ENCODE data around the gene ALDH5A1.
A peak's percentile ranks its signal among the peaks of the same experiment; 100 is the strongest.

ALDH5A1 gene

DNA sequence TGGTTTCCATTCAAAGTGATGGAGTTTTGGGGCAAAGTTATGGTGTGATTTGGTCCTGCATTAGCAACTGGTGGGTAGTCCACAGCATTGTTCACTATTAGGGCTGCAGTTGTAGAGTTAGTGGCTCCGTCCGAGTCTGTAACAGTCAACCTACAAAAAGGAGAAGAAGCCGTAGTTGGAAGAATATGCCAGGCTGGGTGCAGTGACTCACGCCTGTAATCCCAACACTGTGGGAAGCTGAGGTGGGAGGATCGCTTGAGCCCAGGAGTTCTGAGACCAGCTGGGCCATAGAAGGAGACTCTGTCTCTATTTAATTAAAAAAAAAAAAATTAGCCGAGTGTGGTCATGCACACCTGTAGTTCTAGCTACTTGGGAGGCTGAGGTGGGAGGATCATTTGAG lies 81.7 kb downstream of the ALDH5A1 start:
- no peak for DNase-seq

DNA sequence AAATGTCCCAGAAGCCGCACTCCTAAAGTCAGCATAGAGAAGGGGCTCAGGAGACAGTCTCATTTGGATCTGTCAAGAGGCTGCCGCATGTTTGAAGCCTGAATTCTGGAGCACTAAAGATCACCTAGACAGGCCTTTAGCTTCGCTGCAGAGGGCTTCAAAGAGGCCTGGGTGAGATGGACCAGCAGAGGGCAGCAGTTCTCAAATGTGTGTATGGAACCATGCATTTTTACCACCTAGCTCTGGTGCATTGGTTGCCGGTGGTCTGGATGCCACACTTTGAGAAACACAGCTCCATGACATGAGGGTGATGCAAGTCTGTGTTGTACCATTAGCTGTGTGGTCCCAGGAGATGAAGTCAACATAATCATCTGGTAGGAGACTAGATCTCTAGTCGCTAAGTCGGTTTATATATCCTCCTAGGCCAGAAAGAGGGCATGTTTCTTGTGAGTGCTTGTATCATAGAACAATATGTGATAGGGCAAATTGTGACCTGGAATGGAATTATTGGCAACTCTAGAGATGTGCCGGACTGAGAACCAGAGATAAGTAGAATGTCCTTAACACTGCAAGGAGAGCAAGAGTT lies 86.4 kb downstream of the ALDH5A1 start:
- DNase-seq = peak; percentile 84

- DNase-seq = peak; percentile 83
These were observed 89.0 kb downstream of the ALDH5A1 start for GRCh38 chr6:24583463-24584381.

DNA sequence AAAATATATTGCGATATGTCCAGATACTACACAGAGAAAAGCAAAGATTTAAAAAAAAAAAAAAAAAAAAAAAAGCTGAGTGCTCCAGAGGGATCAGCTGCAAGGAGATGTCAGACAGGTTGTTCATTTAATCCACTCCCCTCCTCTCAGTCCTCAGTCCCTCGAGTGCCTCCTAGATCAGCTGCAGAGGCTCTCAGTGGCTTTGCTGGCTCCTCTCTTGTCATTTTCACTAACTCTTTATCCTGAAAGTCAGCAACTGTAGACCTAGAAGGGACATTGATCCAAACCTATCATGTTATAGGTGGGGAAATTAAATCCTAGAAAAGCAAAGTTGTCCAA lies 89.6 kb downstream of the ALDH5A1 start:
- DNase-seq = peak; percentile 9

Measured in DMS53 (cell line).